Measurements from ENCODE around the gene FERMT1.
A peak's percentile ranks its signal among the peaks of the same experiment; 100 is the strongest.

The FERMT1 gene
- long read RNA-seq, full-length matches to known transcripts, result 6 of 12 reads
- long read RNA-seq, partial matches to known transcripts, result 3 of 12 reads
- long read RNA-seq, other reads (novel, unspliced or antisense), result 3 of 12 reads

- peak in 1 of 2 experiments; percentile 16 for DNase-seq (ENCODE audit: low read depth in 1 of 2, low spot score in 1 of 2)
- TF ChIP-seq CTCF (IDR thresholded peaks at IDR 0.05; ENCODE audit: insufficient read depth, low read length) (no peak), SPI1 (IDR thresholded peaks at IDR 0.05; ENCODE audit: borderline replicate concordance, low read depth) (peak; percentile 7; the same call in 1 of the 2 replicates)
- peak within 1 kb of the TSS; percentile 23 for H3K4me3 ChIP-seq (replicated peaks; ENCODE audit: insufficient read depth, low read length)
- peaks cover 26% of the 10 kb centered on the region for H3K27me3 ChIP-seq (ENCODE audit: insufficient read depth, poor library complexity, severe bottlenecking)
- no peak within 1 kb of the TSS for H3K27ac ChIP-seq (replicated peaks)
Measured at GRCh38 chr20:6122873-6123648, at the start of gene FERMT1. Gene FERMT1, minus strand, starts transcription at chr20:6123030. Its CDS starts 3,476 bp downstream, at chr20:6119554.

- no peak for DNase-seq (ENCODE audit: low read depth in 1 of 2, low spot score in 1 of 2)
- TF ChIP-seq GABPA (IDR thresholded peaks at IDR 0.05; ENCODE audit: low read depth), result no peak
- TF ChIP-seq REST (IDR thresholded peaks at IDR 0.05; ENCODE audit: insufficient replicate concordance, low read depth), result no peak
- no peak for TF ChIP-seq CTCF (IDR thresholded peaks at IDR 0.05; ENCODE audit: insufficient read depth, low read length)
- no peak for TF ChIP-seq SPI1 (IDR thresholded peaks at IDR 0.05; ENCODE audit: borderline replicate concordance, low read depth)
- no peak for TF ChIP-seq POLR2AphosphoS5 (IDR thresholded peaks at IDR 0.05; ENCODE audit: low read depth)
Measured at GRCh38 chr20:6169251-6169650, 46.4 kb upstream of the FERMT1 start.

GRCh38 chr20:6168204-6168603, 45.4 kb upstream of the FERMT1 start:
- Histone ChIP-seq H3K27ac (replicated peaks) (no peak overlapping the region), H3K27me3 (ENCODE audit: insufficient read depth, poor library complexity, severe bottlenecking) (no peaks in the 10 kb centered on the region), H3K4me3 (replicated peaks; ENCODE audit: insufficient read depth, low read length) (no peak overlapping the region)
- no peak for TF ChIP-seq GABPA (IDR thresholded peaks at IDR 0.05; ENCODE audit: low read depth)
- no peak for TF ChIP-seq REST (IDR thresholded peaks at IDR 0.05; ENCODE audit: insufficient replicate concordance, low read depth)
- no peak for TF ChIP-seq POLR2AphosphoS5 (IDR thresholded peaks at IDR 0.05; ENCODE audit: low read depth)
- TF ChIP-seq SPI1 (IDR thresholded peaks at IDR 0.05; ENCODE audit: borderline replicate concordance, low read depth), result no peak
- no peak for TF ChIP-seq CTCF (IDR thresholded peaks at IDR 0.05; ENCODE audit: insufficient read depth, low read length)
- no peak for DNase-seq (ENCODE audit: low read depth in 1 of 2, low spot score in 1 of 2)

More at GRCh38 chr20:6169251-6169650, 46.4 kb upstream of the FERMT1 start:
- Histone ChIP-seq H3K27ac (replicated peaks) (no peak overlapping the region), H3K4me3 (replicated peaks; ENCODE audit: insufficient read depth, low read length) (no peak overlapping the region), H3K27me3 (ENCODE audit: insufficient read depth, poor library complexity, severe bottlenecking) (no peaks in the 10 kb centered on the region)

Measured in HL-60 (cell line).